ENCODE measurements around the gene MADCAM1.
A peak's percentile ranks its signal among the peaks of the same experiment; 100 is the strongest.
"Not testable (repeated sequence)": the region's sequence is repeated elsewhere in the genome, so short reads cannot be mapped to it uniquely, and the experiment has no call there.

MADCAM1 gene

DNA sequence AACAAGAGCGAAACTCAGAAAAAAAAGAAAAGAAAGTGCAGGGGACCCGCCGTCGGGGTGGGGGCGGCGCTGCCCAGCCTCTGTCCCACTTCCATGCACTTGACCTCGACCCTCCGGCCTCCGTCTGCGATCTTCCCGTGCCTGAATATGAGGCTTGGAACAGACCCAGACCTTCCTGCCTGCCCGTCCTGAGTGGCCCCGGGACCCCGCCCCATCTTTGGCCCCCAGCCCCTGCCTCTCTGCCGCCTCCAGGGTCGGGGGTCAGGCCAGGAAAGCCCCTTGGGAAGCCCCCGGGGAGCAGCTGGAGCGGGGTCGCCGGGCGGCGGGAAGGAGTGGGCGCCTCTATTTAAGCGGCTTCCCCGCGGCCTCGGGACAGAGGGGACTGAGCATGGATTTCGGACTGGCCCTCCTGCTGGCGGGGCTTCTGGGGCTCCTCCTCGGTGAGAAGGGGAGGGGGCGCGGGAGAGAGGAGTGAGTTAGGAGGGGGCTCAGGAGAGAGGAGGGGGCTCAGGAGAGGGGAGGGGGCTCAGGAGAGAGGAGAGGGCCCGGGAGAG lies at the start of gene MADCAM1:
Gene MADCAM1 (plus strand): TSS at position 375 of the 554 bp plus-strand sequence. CDS start 14 bp downstream, at position 389.
- DNase-seq: no peak

DNA sequence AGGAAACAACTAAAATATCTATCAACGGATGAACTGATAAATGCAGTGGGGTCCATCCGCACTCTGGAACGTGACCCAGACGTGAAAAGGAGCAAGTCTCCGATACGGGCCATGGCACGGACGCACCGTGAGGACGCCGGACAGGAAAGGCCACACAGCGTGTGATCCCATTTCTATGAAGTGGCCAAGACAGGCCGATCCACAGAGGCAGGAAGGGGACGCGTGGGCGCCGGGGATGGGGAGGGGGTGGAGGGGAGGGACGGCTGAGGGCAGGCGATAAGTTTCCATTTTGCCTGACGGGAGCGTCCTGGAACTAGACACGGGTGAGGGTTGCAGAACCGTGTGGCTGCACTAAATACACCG lies 49.2 kb upstream of the MADCAM1 start:
- DNase-seq: no peak

DNA sequence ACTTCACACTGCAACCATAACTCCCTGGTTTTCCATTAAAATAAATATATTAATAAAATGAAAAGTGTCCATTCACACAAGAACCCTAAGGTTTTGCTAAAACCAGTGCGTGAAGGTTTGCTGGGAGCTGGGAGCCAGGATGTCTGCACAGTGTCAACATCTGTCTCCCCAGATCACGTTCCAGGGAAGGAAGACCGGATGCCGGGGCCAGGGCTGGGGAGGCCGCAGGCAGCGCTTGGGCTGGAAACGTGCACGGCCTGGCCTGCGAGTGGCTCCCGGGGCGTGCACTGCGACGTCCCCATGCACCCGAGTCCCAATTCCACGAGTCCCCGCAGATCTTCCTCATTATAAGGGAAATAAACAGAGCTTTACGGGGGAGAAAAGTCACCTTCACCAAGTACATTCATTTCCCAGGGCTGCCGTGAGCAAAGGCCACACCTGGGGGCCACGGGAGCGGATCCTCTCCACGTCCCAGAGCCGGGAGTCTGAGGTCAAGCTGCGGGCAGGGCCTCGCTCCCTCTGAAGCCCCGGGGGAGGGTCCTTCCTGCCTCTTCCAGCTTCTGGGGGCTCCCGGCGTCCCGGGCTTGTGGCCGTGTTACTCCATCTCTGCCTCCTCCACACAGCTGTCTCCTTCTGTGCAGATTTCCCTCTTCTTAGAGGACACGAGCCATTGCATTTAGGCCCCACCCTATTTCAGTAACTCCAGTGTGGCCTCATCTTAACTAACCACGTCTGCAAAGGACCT lies 48.3 kb upstream of the MADCAM1 start:
- no peak for DNase-seq

DNA sequence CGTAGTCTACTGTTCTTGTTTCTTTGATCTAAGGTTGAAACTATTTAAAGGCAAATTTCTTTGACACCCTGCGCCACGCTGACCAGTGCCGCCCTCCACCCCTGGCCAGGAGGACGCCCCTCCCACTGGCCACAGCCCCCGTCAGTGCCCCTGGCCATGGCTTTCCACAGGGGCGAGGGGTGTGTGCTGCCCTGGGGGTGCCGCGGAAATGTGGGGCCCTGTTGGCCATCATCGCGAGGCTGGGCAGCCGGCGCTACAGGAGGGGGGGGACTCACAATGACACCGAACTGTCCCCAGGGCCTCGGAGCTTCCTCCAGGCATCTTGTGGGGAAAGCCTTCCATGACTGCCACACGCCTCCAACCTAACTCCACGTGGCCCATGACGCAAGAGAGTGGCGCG lies 46.4 kb upstream of the MADCAM1 start:
- no peak for DNase-seq

DNA sequence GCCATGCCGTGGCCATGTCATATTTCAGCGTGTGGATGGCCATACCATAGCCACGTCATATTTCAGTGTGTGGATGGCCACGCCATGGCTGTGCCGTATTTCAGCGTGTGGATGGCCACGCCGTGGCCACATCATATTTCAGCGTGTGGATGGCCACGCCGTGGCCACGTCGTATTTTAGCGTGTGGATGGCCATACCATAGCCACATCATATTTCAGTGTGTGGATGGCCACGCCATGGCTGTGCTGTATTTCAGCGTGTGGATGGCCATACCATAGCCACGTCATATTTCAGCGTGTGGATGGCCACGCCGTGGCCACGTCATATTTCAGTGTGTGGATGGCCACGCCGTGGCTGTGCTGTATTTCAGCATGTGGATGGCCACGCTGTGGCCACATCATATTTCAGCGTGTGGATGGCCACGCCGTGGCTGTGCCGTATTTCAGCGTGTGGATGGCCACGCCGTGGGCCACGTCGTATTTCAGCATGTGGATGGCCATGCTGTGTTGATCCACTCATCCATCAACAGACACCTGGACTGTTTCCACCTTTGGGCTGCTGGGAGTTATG lies 45.3 kb upstream of the MADCAM1 start:
- DNase-seq: not testable (repeated sequence)

DNA sequence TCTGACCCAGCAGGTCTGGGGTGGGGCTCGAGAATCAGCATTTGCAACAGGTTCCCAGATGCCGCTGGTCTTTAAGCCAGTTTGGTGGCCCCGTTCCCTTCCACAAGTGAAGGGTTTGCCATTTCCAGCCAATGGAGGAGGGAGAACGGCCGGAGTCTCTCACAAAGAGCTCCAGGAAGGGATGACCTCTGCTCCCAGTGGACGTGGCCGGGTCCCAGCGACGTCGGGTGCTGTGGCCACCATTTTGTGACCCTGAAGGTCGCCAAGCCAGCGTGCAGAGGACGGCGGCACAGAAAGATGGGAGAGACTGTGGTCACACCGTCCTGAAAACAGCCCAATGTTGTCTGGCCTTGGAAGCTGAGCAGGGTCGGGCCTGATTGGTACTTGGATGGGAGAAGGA lies 43.5 kb upstream of the MADCAM1 start:
- DNase-seq: no peak

DNA sequence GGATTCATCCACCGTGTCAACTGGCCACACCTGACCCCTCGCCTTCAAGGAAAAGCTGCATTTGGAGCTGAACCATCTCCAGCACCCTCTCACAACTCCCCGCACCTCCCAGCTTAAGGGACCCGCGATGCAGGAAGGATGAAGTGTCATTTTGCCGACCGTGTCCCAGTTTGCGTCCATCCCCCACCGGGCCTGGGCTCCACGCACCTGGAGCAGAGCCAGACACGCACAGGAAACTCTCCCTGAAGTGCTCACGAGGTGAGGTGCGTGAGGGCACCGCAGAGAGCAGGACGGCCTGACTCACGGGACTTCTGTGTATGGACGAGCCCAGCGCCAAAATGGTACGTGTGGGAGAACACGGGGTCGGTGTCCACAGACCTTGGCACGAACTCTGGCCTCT lies 42.7 kb upstream of the MADCAM1 start:
- no peak for DNase-seq

DNA sequence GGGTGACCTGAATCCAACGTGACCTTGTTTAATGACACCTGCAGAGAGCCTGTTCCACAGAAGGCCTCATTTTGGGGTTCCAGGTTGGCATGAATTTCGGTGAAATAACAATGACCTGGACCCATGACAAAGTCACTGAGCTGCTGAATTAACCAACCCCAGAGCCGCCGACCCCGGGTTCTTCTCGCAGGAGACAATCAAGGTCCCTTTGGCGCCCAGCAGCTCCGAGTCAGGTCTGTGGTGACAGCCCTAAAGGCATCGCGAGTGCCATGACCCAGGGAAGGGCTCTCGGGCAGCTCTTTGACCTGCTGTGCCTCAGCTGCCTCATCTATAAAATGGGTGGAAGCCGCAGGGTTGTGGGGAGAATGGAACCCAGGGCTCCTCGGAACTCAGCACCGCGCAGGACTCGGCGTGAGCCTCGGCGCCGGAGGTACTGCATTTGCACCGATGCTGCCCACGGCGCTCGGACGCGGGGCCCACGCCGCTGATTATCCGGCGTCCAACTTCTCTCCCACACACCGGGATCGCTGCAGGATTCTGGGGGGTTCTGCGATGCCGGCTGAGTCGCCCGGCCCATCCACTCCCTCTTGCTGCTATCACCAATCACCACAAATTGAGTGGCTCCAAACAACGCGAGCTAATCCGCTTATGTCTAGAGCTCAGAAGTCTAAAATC lies 41.1 kb upstream of the MADCAM1 start:
- DNase-seq: no peak

DNA sequence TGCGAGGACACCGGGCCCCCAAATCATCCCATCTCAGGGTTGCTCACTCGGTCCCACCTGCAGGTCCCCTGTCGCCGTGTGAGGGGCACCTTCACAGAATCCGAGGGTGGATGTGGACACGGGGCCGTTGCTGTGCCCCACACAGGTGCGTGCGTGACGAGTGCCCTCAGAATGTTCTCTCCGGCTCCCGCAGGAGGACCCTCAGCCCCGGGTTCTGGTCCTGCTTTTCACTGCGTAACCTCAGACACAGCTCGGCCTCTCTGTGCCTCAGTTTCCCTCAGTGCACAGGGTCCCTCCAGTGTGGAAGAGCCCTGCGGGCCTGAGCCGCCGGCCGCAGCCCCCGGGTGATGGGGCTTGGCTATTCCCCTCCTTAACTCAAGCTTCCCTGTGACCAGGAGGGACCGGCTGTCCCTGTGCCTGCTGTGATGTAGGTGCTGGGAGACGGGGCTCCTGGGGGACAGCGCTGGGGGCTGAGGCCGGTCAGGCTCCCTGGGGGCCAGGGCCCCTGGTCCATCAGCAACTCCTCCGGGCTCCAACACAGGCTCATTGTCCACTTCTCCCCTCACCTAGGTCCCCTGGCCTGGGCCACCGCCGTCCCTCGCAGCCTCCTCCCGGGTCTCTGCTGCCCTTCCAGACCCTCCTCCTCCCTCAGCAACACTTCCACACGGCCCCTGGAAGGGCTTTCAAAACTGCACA lies 40.3 kb upstream of the MADCAM1 start:
- DNase-seq: no peak

DNA sequence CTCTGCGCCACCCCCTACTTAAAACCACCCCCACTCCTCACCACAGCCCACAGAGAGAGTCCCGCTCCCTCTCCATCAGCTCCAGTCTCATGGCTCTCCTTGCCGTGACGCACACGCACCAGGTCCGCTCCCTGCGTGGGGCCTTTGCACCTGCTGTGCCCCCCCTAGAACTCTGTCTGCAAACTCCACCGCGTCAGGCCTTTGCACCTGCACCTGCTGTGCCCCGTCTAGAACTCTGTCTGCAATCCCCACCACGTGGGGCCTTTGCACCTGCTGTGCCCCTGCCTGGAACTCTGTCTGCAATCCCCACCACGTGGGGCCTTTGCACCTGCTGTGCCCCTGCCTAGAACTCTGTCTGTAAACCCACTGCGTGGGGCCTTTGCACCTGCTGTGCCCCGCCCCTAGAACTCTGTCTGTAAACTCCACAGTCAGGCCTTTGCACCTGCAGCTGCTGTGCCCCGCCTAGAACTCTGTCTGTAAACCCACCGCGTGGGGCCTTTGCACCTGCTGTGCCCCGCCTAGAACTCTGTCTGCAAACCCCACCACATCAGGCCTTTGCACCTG lies 39.7 kb upstream of the MADCAM1 start:
- DNase-seq: no peak

DNA sequence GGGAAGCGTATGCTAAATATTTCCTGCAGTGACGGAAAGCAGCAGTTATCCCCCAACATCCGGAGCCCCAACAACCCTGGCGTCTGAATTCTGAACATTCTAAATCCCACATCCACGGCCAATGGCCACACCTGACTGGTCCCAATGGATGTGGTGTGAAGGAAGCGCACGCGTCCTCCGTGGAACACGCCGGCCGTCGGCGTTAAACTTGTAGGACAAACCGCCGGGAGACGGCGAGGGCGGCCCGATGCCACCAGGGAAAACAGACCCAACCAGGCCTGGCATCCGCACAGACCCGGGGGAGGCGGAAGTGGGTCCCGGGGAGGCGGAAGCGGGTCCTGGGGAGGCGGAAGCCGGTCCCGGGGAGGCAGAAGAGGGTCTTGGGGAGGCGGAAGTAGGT lies 38.6 kb upstream of the MADCAM1 start:
- DNase-seq: no peak

DNA sequence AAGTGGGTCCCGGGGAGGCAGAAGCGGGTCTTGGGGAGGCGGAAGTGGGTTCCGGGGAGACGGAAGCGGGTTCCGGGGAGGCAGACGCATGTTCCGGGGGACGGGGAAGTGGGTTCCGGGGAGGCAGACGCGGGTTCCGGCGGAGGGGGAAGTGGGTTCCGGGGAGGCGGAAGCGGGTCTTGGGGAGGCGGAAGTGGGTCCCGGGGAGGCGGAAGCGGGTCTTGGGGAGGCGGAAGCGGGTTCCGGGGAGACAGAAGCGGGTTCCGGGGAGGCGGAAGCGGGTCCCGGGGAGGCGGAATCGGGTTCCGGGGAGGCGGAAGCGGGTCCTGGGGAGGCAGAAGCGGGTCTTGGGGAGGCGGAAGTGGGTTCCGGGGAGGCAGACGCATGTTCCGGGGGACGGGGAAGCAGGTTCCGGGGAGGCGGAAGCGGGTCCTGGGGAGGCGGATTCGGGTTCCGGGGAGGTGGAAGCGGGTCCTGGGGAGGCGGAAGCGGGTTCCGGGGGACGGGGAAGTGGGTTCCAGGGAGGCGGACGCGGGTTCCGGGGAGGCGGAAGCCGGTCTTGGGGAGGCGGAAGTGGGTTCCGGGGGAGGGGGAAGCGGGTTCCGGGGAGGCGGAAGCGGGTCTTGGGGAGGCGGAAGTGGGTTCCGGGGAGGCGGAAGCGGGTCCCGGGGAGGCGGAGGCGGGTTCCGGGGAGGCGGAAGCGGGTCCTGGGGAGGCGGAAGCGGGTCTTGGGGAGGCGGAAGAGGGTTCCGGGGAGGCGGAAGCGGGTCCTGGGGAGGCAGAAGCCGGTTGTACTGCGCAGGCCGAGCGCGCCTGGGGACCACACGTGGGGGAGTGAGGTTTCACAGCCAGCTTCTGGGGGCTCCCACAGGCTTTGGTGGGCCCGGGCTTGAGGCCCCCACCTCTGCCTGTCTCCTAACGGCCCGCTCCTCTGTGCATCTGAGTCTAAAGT lies 37.9 kb upstream of the MADCAM1 start:
- no peak for DNase-seq

DNA sequence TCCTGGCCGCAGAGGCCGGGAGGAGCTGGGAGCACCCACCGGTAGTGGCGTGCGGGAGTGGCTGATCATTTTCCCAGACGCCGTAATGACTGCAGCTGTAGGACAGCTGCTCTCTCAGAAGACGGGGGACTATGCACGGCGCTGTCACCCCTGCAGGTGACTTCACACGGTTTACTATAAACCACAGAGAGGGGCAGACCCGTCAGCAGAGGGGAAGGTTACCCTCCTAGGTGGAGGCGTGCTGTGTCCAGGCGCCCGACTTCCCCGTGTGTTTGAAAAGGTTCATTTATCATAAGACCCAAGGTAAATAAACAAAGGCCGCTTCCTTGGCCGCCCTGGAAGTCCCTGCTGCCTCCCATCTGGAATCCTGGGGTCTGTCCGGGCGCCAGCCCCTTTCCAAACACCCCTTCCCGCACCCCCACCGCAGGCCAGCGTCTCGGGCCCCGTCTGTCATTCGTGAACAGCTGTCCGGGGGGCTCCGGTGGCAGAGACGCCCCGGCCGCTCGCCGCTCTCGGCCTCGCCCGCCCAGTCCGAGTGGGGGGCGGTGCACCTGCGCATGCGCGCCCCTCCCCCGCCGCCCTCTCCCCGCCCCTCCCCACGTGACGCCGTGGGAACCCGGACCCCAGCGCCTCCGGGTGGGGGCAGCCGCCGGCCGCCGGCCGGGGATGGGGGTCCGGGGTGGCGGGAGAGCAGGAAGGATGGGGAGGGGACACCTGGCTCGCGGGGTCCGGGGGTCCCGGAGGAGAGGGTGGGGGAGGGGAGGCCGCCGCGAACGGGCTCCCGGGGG lies 36.4 kb upstream of the MADCAM1 start:
- peak in 1 of 2 donors; percentile 34 for DNase-seq

DNA sequence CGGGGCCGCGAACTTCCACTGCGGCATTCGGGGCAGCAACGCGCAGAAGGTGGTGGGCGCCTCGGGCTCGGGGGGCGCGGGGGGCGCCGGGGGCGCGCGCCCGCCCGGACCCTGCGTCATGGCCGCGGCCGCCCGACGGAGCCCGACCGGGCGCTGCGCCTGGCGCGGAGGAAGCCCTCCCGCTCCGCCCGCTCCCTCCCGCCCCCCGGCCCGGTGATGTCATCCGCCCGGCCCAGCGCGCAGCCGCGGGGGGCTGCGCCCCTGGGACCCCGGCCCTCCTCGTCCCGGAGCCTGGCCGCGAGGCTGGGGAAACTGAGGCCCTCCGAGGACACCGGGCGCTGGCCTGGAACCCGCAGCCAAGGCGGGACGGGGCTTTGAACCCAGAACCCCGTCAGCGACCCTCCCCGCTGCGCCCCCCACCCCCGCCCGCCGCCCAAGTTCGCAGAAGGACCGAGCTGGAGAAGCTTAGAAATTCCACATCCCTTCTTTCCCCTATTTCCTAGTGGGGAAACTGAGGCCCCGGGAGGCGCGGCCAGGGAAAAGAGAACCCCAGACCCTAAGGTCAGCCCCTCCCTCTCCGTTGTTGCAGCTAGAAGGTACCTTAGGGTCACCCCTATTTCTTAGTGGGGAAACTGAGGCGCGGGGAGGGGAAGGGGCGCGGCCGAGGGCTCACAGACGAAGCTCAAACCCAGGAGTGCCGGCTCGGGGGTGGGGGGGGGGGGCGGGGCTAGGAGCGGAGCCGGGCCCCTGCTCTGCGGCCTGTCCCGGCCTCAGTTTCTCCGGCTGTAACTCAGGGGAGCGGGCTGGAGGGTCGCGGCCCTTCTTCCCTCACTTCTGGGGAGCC lies 35.2 kb upstream of the MADCAM1 start, which contains the start of gene SHC2:
Gene SHC2 (minus strand): TSS at position 157 of the 844 bp plus-strand sequence. CDS start 37 bp downstream, at position 120.
- DNase-seq: no peak

DNA sequence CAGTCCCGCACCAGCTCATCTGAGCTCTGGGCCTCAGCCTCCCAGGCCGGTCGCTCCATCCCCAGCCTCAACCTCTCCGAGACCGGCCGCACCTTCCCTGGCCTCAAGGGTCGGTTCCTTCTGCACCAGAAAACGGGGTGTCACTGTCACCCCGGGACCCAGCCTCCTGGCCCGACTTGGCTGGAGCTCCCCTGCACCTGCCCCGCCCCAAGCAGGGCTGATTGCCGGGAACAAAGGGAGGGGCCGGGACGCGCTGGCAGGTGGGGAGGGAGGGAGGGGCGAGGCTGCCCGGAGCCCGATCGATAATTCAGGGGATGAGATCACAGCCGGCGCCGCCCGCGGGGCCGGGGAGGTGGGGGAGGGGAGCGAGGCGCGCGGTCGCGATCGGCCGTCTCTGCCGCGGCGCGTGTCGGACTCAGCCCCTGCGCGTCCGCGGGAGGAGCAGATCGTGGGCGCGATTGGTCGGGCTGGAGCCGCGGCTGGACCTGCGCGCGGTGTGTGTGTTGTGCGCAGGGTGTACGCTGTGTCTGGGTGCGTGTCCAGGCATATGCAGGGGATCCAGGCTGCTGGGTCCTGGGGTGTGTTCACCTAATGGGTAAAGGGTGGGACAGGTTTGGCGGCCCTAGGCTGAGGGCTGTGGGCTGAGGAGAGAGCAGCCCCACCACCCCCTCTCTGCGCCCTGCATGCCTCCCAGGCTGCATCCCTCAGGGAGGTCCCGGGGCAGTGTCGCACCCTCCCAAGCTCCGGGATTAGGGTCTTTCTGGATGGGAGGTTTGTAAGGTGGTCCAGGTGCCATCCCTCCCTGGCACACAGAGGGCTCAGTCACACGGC lies 34.4 kb upstream of the MADCAM1 start:
- no peak for DNase-seq

DNA sequence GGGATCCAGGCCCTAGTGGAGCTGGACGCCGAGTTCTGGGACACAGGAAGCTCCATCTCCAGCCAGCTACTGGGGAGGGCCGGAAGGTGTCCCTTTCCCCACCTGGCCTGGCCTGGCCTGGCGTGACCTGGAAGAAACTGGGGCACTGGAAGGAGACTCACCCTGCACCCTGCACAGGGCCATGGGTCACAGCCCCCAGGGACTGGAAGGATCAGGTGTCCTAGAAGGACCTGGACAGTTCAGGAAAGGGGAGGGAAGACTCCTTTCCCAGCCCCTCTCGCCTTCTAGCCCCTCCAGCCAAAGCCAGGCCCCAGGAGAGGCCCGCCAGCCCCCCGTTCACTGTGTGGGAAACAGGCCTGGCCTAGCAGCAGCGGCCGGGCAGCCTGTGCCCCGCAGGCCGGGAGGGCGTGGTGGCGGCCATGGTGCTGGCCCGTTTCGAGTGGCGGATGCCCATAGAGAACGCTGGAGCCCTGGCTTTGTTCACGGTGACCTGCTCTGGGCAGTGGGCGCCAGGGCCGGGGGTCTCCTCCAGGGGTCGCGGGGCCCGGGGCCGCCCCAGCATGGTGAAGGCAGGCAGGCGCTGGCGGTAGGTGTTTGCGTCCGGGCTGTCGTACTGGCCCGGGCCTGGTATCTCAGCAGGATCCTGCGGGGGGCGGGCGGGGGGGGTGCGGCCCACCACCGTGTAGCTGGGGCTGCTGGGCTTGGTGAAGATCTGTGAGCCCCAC lies 32.6 kb upstream of the MADCAM1 start:
- DNase-seq: no peak

DNA sequence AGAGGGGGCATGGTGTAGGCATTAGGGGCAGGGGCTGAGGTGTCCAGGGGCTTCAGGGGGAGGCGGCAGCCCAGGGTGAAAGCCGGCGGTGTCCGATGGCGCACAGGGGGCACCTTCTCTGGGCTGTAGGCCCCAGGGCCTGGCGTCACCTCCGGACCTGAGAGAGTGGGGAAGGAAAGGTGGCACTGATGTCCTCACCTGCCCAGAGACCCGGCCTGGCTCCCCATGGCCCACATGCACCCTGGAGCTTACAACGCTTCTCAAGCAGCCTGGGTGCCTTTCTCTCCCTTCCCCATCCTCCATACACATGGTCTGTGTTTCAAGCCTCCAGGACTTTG lies 32.1 kb upstream of the MADCAM1 start:
- no peak for DNase-seq

DNA sequence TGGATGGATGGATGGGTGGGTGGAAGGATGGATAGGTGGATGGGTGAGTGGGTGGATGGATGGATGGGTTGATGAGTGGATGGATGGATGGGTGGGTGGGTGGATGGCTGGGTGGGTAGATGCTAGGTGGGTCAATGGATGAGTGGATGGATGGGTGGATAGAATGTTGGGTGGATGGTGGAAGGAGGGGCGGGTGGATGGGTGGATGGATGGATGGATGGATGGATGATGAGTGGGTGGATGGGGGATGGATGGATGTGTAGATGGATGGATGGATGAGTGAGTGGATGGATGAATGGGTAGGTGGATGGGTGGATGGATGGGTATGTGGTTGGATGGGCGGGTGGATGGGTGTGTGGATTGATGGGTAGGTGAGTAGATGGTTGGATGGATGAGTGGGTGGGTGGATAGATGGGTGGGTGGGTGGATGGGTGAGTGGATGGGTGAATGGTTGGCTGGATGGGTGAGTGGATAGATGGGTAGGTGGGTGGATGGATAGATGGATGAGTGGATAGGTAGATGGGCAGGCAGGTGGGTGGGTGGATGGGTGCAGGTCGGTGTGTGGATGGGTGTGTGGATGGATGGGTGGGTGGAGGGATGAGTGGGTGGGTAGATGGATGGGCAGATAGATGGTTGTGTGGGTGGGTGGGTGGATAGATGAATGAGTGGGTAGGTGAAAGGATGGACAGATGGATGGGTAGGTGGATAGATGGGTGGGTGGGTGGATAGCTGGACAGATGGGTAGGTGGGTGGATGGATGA lies 31.1 kb upstream of the MADCAM1 start:
- DNase-seq: no peak

Measured in stimulated activated CD4-positive, alpha-beta T cell treated with anti-CD3 and anti-CD28 coated beads, Interleukin-2, amount 100 ng/mL, for 48 hours (primary cell).